ENCODE results near the gene OR1I1.

GRCh38 chr19:15141143-15141542 lies 59.1 kb downstream of the OR1I1 start:
- TF ChIP-seq CTCF (conservative IDR thresholded peaks at IDR 0.05) (no peak), EZH2 (IDR thresholded peaks at IDR 0.05; ENCODE audit: low read depth) (no peak)

All from PC-9 (cell line).